ENCODE results near the gene HOXC9.

HOXC9 gene

GRCh38 chr12:54047160-54047963 is 47.4 kb downstream of the HOXC9 start:
- intact Hi-C loops (cut with DNase I; ENCODE audit: low total_unique reads) = no loop called here
- no peak for TF ChIP-seq CTCF (IDR thresholded peaks at IDR 0.05)
- Histone ChIP-seq H3K27me3 (no peaks in the 10 kb centered on the region), H3K9me3 (no peaks in the 10 kb centered on the region), H3K36me3 (no peaks in the 10 kb centered on the region), H3K4me1 (peaks cover 0 to 19% (median 9%) of the 10 kb centered on the region in 4 donors), H3K27ac (no peak overlapping the region), H3K4me3 (no peak overlapping the region)
- DNase-seq = no peak

- Histone ChIP-seq H3K36me3 (no peaks in the 10 kb centered on the region), H3K27me3 (no peaks in the 10 kb centered on the region), H3K4me1 (peaks cover 0 to 23% (median 15%) of the 10 kb centered on the region in 4 donors), H3K9me3 (no peaks in the 10 kb centered on the region), H3K27ac (no peak overlapping the region), H3K4me3 (no peak overlapping the region)
- intact Hi-C loops (cut with DNase I; ENCODE audit: low total_unique reads) = no loop called here
- TF ChIP-seq CTCF (IDR thresholded peaks at IDR 0.05) = no peak
- no peak for DNase-seq
These were observed 48.0 kb downstream of the HOXC9 start for GRCh38 chr12:54047964-54048303.

GRCh38 chr12:54048406-54049093 is 48.6 kb downstream of the HOXC9 start:
- Histone ChIP-seq H3K4me1 (peaks cover 0 to 22% (median 18%) of the 10 kb centered on the region in 4 donors), H3K9me3 (no peaks in the 10 kb centered on the region), H3K36me3 (no peaks in the 10 kb centered on the region), H3K27me3 (no peaks in the 10 kb centered on the region), H3K4me3 (no peak overlapping the region), H3K27ac (no peak overlapping the region)
- intact Hi-C loops (cut with DNase I; ENCODE audit: low total_unique reads) = no loop called here
- TF ChIP-seq CTCF (IDR thresholded peaks at IDR 0.05) = no peak
- DNase-seq = no peak

- Histone ChIP-seq H3K9me3 (no peaks in the 10 kb centered on the region), H3K27me3 (no peaks in the 10 kb centered on the region), H3K27ac (no peak overlapping the region), H3K4me3 (no peak overlapping the region), H3K36me3 (no peaks in the 10 kb centered on the region), H3K4me1 (peaks cover 0 to 22% (median 17%) of the 10 kb centered on the region in 4 donors)
- DNase-seq = no peak
- intact Hi-C loops (cut with DNase I; ENCODE audit: low total_unique reads) = no loop called here
- TF ChIP-seq CTCF (IDR thresholded peaks at IDR 0.05) = no peak
These were observed 49.1 kb downstream of the HOXC9 start for GRCh38 chr12:54049108-54049507.

GRCh38 chr12:54050482-54050810 is 50.5 kb downstream of the HOXC9 start:
- H3K4me1 ChIP-seq = peaks cover 0 to 28% (median 17%) of the 10 kb centered on the region in 4 donors
- intact Hi-C loops (cut with DNase I; ENCODE audit: low total_unique reads) = no loop called here
- H3K36me3 ChIP-seq = no peaks in the 10 kb centered on the region
- H3K4me3 ChIP-seq = no peak overlapping the region
- no peaks in the 10 kb centered on the region for H3K9me3 ChIP-seq
- DNase-seq = no peak
- no peak for TF ChIP-seq CTCF (IDR thresholded peaks at IDR 0.05)
- no peak overlapping the region for H3K27ac ChIP-seq
- no peaks in the 10 kb centered on the region for H3K27me3 ChIP-seq

Measured in tibial artery (tissue), 4 donors.